Stimulated activated CD8-positive, alpha-beta memory T cell treated with anti-CD3 and anti-CD28 coated beads, Interleukin-12 subunit alpha, Interleukin-12 subunit beta, amount 100 ng/mL, for 4 hours (primary cell): ENCODE results near the gene MED13L.
"Not testable (repeated sequence)": the region's sequence is repeated elsewhere in the genome, so short reads cannot be mapped to it uniquely, and the experiment has no call there.

ENCODE experiments used
- DNase-seq: peaks from one replicate; pipeline ENCODE4 v3.0.0-alpha.2; 2020; ENCODE audit warnings: low read depth

The MED13L gene

DNA sequence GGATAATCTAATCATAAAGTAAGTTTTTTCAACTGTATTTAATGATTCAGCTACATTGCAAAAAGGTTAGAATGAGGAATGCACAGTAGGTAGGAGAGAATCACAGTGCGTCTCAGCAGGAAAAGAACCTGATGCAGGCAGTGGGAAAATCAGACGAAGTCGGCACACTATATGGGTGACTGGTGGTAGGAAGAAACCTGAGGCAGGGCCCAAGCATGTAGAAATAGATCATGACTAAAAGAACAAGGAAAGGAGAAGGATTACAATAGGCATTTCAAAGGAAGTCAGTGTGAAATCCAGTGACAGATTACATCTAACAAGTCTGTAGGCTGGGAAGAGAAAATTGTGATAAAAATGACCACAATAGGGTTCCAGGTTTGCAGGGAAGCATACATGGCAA is 267.0 kb downstream of the MED13L start:
- DNase-seq, result no peak

DNA sequence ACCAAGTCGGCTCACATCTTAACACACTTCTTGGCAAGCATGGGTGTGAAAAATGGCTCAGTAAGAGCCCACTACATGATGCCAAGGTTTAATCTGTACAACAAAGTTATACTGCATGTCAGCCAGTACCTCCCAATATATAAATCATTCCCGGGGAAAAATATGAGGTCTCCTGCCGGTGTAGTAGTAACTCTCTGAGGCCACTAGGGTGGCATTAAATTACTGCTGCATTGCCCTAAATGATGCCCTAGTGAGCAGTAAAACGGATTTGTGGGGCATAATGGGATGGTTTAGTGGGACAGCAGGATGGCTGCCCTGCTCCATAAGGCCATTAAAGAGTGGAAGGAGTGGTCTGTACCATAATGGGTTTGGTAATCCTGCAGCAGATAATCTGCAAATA is 267.7 kb downstream of the MED13L start:
- DNase-seq, result no peak

DNA sequence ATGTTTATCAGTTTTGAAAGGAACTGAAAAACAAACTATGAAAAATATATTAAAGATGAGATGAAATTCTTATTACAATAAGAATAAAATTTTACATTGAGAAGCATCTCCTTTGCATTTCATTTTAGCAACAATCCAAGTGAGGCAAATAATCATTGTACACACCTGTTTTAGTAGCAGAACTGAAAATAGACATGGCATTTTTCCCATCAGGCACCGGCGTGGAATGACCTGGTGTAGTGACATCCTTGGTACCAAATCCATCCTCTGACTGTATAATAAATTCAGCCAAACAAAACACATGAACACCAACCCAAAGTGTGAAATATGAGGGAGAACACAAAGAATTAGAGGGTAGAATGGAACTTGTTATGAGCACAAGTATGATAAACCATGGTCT is 271.4 kb downstream of the MED13L start:
- no peak for DNase-seq

DNA sequence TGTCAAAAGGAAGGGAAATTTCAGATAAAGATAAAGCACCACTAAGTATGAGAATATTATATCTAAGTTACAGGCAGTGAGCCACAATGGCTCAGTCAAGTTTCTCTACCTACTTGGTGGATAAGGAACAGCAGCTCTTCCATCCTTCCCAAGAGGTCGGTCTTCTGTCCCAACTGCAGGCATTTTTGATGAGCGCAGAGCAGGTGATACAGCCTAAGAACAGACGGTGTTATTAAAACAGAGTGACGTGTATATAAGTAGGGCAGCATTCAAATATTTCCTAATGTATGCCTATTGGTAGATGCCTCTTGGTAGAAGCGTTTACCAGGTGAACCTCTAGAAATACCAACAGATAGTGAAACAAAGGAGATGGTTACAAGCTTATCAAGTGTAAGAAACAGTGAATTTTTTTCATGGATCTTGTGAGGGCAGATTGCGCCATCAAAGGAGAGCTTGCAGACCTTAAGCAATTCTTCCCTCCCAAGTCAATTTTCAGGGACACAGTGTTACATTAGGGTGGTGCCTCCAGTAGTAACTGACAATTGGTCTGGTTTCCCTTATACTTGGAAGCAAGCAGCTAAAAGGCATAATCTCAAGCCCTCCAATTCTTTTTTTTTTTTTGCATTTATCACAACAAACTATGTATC is 274.5 kb downstream of the MED13L start:
- DNase-seq, result no peak

DNA sequence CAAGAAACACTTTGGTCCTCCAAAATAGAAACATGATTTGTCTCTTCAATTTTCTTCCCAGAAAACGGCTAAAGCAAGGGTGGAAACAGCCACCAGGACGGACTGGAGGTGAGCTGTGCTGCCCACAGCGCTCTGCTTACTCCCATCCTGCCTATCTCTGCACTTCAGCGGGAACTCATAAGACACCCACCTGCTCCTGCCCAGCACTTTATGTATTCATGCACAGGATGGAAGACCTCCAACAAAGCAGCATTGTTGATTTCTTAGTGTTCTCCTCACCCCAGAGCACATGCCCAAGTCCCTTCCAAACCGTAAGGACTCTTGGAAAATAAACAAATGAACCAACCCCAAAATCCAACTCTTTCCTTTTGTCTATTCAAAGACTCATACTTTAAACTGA is 277.2 kb downstream of the MED13L start:
- DNase-seq, result no peak

DNA sequence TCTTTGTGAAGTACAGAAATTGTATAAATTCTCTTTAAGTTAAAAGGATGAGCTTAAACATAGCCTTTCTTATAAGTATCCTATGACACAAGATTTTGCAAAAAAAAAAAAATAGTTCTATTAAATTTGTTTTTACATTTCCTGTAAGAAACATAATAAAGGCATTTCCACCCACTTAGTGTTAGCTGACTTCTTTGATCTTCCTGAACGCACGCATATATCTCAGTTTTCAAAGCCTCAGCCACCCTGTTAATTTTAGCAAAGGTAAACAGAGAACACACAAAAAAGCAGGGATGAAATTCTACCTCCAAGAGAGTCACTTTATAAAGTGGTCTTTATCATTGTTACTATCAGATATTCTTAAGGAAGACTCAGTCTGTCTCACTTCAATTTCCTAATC is 277.9 kb downstream of the MED13L start:
- no peak for DNase-seq

DNA sequence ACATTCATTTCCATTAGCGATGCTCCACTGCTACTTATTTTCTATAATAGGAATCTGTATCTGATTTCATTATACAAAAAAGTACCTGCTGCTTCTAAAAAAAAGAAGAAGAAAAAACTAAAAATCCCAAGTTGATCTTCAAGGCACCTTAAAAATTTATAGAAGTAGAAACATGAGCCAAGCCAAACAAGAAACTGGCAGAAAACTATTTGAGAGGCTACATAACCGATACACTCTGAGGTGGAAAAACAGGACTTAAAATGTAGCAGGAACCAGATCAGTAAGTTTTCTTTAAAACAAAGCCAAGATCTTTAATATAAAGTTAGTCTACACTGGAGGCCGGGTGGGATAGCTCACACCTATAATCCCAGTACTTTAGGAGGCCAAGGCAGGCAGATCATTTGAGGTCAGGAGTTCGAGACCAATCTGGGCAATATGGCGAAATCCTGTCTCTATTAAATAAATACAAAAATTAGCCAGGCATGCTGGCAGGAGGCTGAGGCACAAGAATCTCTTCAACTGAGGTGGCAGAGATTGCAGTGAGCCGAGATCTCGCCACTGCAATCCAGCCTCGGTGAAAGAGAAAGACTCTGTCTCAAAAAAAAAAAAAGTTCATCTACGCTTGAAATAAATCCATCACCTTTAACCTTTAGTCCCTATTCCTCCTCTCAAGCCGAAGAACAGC is 278.6 kb downstream of the MED13L start:
- no peak for DNase-seq

DNA sequence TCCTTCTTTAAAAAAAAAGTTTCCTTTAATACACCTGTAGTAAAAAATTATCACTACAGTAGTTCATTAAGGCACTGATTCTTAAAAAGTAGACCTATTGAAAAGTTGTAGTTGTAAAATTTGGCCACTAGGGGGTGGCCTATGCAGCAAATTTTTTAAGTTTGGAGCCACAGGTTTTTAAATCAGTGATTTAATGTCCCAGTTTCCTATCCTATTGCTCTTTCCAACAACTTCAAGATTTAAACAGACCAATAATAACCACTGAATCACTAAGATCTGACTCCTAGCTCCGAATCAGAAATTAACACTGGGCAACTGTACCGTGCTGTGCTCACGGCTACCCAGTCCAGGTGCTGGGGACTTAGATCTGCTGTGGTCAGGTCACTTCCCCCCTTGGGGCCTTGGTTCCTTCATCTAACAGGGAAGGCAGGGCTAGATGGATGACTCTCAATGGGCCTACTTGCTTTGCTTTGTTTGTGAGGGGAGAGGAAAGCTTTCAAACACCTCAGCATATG is 279.3 kb downstream of the MED13L start:
- DNase-seq, result no peak

DNA sequence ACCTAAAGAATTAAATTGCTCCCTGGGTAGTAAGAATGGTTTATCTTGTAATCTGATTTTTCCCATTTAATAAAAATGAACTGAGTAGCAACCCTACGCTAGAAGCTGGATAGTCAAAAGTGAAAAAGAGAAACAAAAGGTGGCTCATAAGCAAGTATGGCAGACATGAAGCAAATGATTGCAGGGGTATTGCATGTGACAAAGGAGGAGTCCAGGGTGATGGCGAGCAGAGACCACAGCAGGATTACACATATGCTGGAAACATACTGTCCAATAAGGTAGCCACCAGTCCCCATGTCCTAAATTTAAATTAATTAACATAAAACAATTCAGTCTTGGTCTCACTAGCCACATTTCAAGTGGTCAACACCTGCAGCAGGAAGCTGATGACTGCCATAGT is 283.8 kb downstream of the MED13L start:
- no peak for DNase-seq

DNA sequence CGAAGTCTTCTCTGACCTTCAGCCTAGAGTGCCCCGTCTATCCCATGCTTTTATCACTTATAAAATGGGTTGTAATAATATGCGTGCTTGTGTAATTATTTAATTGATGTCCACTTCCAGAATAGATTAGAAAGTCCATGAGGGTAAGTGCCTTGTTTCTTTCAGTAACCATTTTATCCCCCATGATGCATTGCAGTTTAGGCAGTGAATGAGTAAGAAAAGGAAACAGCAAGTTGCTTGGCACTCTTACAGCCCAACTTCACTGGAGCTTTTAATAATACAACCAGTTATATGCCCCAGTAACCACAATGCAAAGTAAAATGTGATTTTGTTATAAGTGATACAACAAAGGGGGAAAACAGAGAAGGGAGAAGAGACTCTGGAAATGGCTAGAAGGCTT is 287.3 kb downstream of the MED13L start:
- DNase-seq, result no peak

DNA sequence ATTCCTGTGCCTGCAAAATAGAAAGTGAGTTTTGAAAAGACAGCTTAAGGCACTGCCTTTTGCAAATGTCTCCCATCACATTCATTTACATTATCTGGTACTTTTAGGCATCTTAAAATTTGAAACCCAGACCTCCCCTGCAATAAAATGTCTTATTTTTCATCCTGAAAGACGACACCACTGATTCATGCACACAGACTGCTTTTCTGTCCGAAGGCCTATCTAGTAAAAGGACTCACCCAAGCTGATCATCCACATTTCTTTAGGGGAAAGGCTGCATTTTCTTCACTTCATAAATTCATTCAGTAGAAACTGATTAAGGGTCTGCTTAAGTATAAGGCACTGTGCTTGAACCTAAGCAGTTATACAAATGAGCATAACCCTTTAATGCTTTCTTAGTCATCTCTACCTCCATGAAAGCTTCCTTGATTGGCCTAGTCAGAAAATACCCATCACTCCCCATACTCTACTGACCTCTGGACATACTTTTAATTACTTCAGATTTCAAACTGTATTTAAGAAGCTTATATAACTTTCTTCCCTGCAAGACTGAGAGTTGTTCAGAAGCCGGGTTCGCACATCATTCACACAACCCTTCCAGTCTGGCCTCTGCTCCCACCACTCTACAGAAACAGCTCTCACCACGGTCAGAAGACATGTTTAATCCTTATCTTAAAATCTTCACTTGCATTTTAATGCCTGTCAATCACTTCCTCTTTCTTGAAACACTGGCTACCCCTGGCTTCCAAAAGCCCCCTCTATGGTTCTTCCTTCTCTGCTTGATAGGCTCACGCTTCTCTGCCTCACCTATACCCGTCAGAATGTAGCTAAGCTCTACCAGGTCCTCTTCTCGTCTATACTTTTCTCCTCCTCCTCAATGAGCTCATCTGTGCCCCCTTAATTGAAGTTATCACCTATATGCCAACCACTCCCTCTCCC is 288.6 kb downstream of the MED13L start:
- no peak for DNase-seq

DNA sequence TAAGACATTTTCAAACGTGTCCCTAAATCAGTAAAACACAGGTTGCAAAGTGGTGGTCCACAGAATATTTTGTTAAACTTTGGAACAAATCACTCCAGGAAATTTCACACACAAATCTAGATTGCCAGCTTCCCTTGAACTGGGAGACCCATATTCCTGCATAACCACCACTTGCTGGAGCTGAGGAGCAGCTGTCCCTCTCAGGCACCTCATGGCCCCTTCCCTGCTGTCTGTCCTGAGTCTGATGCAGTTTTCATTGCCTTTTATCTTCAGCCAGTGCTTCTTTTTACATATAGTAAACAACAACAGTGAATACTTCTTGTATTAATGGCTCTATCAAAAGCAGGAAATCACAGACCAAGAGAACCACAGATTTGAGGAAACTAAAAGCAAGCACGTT is 289.3 kb downstream of the MED13L start:
- no peak for DNase-seq

DNA sequence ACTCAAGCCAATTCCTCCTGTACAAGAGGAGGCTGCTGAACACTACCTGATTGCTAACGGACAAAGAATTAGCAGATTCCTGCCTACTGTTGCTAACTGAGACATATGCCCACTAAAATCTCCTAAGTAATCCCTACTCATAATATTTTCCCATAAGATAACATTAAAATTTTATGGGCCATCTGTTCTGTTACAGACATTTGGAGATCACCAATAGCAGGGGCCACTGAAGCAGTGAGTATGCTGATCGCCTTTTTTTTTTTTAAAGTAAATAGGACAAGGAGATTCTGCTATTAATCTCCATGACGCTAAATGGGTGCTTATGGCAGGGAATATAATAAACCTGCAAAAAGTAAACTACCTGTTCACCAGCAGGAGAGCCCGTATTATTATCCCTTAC is 292.9 kb downstream of the MED13L start:
- no peak for DNase-seq

DNA sequence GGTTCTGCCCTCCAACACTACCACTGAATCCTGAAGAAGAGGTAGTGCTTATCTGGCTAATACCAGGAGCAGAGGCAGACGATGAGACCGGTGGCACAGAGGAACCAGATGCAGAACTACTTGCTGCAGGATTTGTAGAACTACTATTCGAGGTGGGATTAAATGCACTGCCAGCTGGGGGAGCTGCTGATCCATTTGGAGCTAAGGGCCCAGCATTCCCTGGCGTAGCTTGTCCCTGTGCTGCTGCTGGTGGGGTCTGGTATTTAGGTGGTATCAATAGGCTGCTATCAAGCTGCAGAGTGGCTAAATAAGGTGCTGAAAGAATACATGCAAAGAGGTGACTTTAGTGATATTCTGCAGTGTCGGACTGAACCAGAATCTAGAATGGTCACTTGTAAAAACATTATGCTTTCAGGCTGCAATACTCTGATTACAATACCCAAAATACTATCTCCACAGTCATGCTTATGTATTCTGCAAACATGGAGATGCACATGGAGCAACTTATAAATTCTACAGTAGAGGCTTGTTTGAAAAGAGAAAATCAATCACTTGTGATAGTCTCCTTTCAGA is 294.2 kb downstream of the MED13L start:
- no peak for DNase-seq

DNA sequence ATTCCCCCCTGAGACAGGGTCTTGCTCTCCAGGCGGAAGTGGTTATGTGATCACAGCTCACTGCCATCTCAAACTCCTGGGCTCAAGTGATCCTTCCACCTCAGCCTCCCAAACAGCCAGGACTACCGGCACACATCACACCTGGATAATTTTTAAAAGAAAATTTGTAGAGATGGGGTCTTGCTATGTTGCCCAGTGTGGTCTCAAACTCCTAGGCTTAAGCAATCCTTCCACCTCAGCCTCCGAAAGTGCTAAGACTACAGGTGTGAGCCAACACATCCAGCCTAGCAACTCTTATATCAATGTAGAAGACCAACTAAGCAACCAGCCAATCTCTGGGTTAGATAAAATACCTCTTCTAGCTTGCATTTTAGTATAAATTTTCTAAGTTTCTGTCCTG is 297.2 kb downstream of the MED13L start:
- DNase-seq, result no peak

DNA sequence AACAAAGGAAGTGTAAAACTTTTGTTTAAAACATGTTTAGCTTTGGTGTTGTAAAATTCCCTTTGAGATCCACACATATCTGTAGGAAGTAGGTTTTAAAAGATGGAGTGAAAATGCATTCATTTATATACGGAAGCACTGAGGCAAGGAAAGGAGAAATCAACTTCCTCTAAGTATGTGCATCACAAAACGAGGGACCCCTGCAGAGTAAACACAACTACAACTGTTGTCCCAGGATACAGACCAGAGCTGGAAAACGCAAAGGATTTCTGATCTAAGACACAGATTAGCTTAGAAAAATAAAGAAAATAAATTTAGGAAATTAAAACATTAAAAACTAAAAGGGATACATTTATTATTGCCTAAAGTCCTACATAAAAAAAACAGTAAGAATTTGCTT is 297.6 kb downstream of the MED13L start:
- DNase-seq, result no peak

DNA sequence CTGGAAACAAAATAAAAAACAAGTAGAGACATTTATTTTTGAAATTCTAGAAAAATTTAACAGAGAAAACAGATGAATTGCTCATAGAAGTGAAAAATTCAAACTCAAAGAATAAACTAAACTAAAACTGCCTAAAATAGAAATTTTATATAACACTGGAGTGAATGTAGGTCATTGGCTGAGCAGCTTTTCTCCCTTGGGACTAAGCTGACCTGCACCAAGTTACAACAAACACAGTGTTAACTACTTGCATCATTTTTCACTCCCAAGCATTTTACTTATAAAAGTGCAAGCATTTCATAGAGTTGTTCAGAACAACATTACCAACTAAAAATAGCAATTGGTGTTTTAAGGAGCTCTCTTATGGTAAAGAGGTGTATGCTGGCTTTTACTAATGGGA is 298.1 kb downstream of the MED13L start:
- DNase-seq, result no peak

DNA sequence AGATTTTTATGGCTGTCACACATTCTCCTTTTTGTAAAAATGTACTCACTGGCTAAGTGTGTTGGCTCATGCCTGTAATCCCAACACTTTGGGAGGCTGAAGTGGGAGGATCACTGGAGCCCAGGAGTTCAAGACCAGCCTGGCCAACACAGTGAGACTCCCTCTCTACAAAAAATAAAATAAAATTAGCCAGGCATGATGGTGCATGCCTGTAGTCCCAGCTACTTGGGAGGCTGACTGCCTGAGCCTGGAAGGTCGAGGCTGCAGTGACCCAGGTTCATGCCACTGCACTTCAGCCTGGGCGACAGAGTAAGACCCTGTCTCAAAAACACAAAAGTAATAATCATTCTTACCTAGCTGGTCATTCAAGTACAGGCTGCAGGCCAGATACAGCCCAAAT is 300.7 kb downstream of the MED13L start:
- not testable (repeated sequence) for DNase-seq

DNA sequence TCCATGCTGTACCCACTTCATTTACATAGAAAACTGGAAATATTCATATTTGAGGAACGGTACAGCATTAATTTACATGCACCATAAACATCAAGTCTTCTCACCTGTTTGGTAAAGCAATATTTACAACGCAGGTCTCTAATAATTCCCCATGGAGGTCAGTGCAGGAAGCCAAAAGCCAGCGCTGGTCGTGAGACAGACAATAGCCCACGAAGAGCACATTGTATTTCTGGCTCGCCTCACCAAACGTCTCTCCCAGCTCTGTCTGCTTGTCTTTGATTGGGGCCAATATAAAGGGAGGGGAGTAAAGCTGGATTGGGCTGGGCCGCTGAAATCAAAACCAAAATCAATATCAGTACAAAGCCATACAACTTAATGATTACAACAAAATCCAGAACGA is 302.1 kb downstream of the MED13L start:
- no peak for DNase-seq

DNA sequence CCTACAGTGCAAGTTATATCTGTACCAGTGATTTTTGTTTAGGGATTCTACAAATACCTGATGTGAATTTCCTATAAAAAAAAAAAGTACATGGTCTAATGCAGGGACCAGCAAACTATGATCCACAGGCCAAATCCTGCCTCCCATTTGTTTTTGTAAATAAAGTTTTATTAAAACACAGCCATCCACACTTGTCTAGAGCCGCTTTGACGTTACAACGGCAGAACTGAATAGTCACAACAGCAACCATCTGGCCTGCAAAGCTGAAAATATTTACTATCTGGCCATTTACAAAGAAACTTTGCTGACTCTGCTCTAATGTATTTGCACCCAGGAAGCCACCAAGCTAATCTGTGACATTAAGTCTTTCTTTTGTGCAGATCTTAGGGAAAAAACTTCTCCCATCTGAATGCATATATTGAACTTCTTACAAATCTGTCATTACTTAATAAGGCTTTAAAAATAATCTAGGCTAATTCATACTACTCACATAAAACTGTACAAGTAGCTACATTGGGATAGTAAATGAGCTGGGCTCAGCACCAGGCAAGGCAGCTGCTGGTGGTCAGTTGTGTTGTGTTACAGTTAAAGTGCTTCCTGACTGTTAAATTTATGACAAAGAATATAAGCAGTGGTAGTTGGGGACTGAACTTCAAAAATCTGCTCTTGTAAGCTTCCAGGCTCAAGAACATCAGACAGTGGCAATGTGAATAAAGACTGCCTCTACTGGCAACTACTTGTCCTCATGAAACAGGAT is 303.3 kb downstream of the MED13L start:
- no peak for DNase-seq

DNA sequence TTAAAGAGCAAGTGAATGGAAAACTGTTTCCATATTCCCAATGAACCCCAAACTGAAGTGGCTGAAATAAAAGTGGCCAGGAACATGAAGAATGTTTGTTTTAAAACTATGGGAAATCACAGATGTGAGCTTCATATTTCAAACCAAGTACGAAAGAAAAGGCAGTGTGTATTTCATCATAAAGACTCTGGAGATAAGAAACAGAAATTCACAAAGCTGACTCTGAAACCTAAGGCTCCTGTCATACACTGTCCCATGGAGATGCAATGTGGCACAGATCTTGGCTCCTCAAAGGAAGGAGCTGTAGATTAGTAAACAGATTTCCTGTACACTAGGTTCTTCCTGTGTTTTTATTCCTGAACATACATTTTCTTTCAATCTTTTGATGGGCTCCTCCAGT is 304.4 kb downstream of the MED13L start:
- DNase-seq, result no peak

DNA sequence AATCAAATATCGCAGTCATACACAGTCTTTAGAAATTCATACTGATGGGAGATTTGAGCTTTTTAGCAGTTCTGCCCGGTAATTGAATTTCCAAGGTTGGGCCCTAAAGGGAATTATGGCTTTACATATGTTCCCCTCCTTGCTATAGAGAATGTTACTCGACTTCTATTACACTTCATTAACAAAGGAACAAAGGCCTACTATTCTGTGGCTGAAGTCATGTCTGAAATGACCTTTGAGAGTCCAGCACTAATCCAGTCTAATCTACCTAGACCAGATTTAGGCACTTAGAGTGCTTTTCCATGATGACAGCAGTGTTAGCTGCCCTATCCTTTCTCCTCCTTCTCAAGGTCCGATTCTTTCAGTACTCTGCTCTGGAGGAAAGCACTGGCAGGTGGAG is 305.3 kb downstream of the MED13L start:
- no peak for DNase-seq
